SU-DHL-6 (cell line): ENCODE measurements around the gene MAST1.
"Not testable (repeated sequence)": the region's sequence is repeated elsewhere in the genome, so short reads cannot be mapped to it uniquely, and the experiment has no call there.

Experiments
- H2AFZ ChIP-seq: fragments of 200-600 bp; sonication (generic); 2 replicates; pipeline ENCODE4 v1.6.1; 2014; ENCODE audit warnings: low read depth, mild to moderate bottlenecking, moderate library complexity, mixed read lengths, antibody characterized with exemption, low read length; ENCODE audit not compliant: severe bottlenecking
- H3F3A ChIP-seq: fragments of 200-600 bp; shearing (Covaris generic); 2 replicates; pipeline ENCODE4 v1.6.0; 2016; ENCODE audit warnings: antibody characterized with exemption, mild to moderate bottlenecking; ENCODE audit not compliant: insufficient read depth
- H3K27ac ChIP-seq: fragments of 200-600 bp; sonication (generic); 2 replicates; pipeline ENCODE4 v1.5.1; 2016; ENCODE audit warnings: low read depth, mild to moderate bottlenecking, low read length, moderate library complexity, mixed read lengths
- H3K27me3 ChIP-seq: fragments of 200-600 bp; sonication (generic), shearing (Covaris generic); 2 replicates; pipeline ENCODE4 v1.6.0; 2014; ENCODE audit warnings: mild to moderate bottlenecking, low read length
- H3K36me3 ChIP-seq: fragments of 200-600 bp; sonication (generic); 2 replicates; pipeline ENCODE4 v1.6.1; 2014; ENCODE audit warnings: mild to moderate bottlenecking, low read length, mixed read lengths
- H3K4me2 ChIP-seq: fragments of 300-600, 200-600 bp; shearing (Covaris generic), sonication (generic); 2 replicates; pipeline ENCODE4 v1.6.0; 2014; ENCODE audit warnings: low read length, low read depth, mild to moderate bottlenecking; ENCODE audit not compliant: poor library complexity, severe bottlenecking
- H3K4me3 ChIP-seq: fragments of 200-600 bp; sonication (generic); 2 replicates; pipeline ENCODE4 v1.5.1; 2014; ENCODE audit warnings: antibody characterized with exemption, low read length, mild to moderate bottlenecking, mixed read lengths; ENCODE audit not compliant: insufficient read depth, poor library complexity, severe bottlenecking
- H3K79me2 ChIP-seq: fragments of 200-600 bp; sonication (generic); 2 replicates; pipeline ENCODE4 v1.6.1; 2014; ENCODE audit warnings: mild to moderate bottlenecking, low read length, moderate library complexity; ENCODE audit not compliant: insufficient read depth
- H3K9ac ChIP-seq: fragments of 200-600 bp; sonication (generic); 2 replicates; pipeline ENCODE4 v1.7.0; 2014; ENCODE audit warnings: mild to moderate bottlenecking, low read length
- H3K9me2 ChIP-seq: fragments of 200-600 bp; sonication (generic); replicated peaks from 2 replicates; pipeline ENCODE4 v1.6.1; 2014; ENCODE audit warnings: low read length; ENCODE audit not compliant: insufficient read depth
- H3K9me3 ChIP-seq: fragments of 200-600 bp; sonication (generic); 2 replicates; pipeline ENCODE4 v1.6.1; 2014; ENCODE audit warnings: low read length, mixed read lengths; ENCODE audit not compliant: insufficient read depth
- H4K20me1 ChIP-seq: fragments of 200-600 bp; sonication (generic); 2 replicates; pipeline ENCODE4 v1.6.1; 2014; ENCODE audit warnings: low read depth, mild to moderate bottlenecking, antibody characterized with exemption, low read length, moderate library complexity, mixed read lengths
- CTCF ChIP-seq: fragments of 200-600 bp; sonication (generic); IDR thresholded peaks from one replicate; pipeline ENCODE4 v1.5.1; 2017; ENCODE audit warnings: antibody characterized with exemption, mild to moderate bottlenecking, low read length, moderate library complexity; ENCODE audit not compliant: insufficient read depth, poor library complexity, severe bottlenecking
- EZH2phosphoT487 ChIP-seq: fragments of 200-600 bp; sonication (generic), shearing (Covaris generic); conservative IDR thresholded peaks from 2 replicates; pipeline ENCODE4 v1.6.1; 2018; ENCODE audit warnings: mild to moderate bottlenecking, antibody characterized with exemption, low read length, moderate library complexity, mixed read lengths

Gene MAST1

GRCh38 chr19:12913011-12913561 is 74.8 kb downstream of the MAST1 start:
- Histone ChIP-seq H3K9ac (no peak overlapping the region), H3K27me3 (no peaks in the 10 kb centered on the region), H3K9me3 (no peaks in the 10 kb centered on the region), H3K4me3 (no peak overlapping the region), H3K27ac (no peak overlapping the region), H4K20me1 (no peaks in the 10 kb centered on the region), H2AFZ (no peak overlapping the region), H3K9me2 (no peaks in the 10 kb centered on the region), H3K36me3 (no peaks in the 10 kb centered on the region), H3K79me2 (no peaks in the 10 kb centered on the region), H3F3A (no peaks in the 10 kb centered on the region), H3K4me2 (no peak overlapping the region)
- TF ChIP-seq CTCF, result no peak
- TF ChIP-seq EZH2phosphoT487, result no peak

- Histone ChIP-seq H3K4me2 (no peak overlapping the region), H3K4me3 (no peak overlapping the region), H3K9me3 (no peaks in the 10 kb centered on the region), H3F3A (no peaks in the 10 kb centered on the region), H3K27me3 (no peaks in the 10 kb centered on the region), H3K79me2 (no peaks in the 10 kb centered on the region), H3K36me3 (no peaks in the 10 kb centered on the region), H3K9me2 (no peaks in the 10 kb centered on the region), H4K20me1 (no peaks in the 10 kb centered on the region), H3K27ac (no peak overlapping the region), H3K9ac (no peak overlapping the region), H2AFZ (no peak overlapping the region)
- TF ChIP-seq CTCF (no peak), EZH2phosphoT487 (no peak)
Measured at GRCh38 chr19:12913851-12914690, 75.8 kb downstream of the MAST1 start.

- H4K20me1 ChIP-seq, H3K4me2 ChIP-seq, H3K27me3 ChIP-seq, H3K9ac ChIP-seq, H3K4me3 ChIP-seq, H3K9me3 ChIP-seq, H3F3A ChIP-seq, H3K9me2 ChIP-seq, H3K27ac ChIP-seq, H3K79me2 ChIP-seq, H3K36me3 ChIP-seq, H2AFZ ChIP-seq: not testable (repeated sequence)
Measured at GRCh38 chr19:12915860-12916259, 77.5 kb downstream of the MAST1 start.

GRCh38 chr19:12918253-12918652 is 79.9 kb downstream of the MAST1 start:
- no peak overlapping the region for H2AFZ ChIP-seq
- peaks cover 15% of the 10 kb centered on the region for H3F3A ChIP-seq
- no peaks in the 10 kb centered on the region for H3K27me3 ChIP-seq
- no peaks in the 10 kb centered on the region for H3K36me3 ChIP-seq
- no peaks in the 10 kb centered on the region for H3K9me2 ChIP-seq
- no peak overlapping the region for H3K9ac ChIP-seq
- H4K20me1 ChIP-seq, result no peaks in the 10 kb centered on the region
- no peaks in the 10 kb centered on the region for H3K9me3 ChIP-seq
- no peak for TF ChIP-seq EZH2phosphoT487
- no peak for TF ChIP-seq CTCF
- no peaks in the 10 kb centered on the region for H3K79me2 ChIP-seq
- H3K4me2 ChIP-seq, result no peak overlapping the region
- H3K4me3 ChIP-seq, result no peak overlapping the region
- no peak overlapping the region for H3K27ac ChIP-seq
